ENCODE data around the gene SRMS.
"Not testable (repeated sequence)": the region's sequence is repeated elsewhere in the genome, so short reads cannot be mapped to it uniquely, and the experiment has no call there.

The SRMS gene

DNA sequence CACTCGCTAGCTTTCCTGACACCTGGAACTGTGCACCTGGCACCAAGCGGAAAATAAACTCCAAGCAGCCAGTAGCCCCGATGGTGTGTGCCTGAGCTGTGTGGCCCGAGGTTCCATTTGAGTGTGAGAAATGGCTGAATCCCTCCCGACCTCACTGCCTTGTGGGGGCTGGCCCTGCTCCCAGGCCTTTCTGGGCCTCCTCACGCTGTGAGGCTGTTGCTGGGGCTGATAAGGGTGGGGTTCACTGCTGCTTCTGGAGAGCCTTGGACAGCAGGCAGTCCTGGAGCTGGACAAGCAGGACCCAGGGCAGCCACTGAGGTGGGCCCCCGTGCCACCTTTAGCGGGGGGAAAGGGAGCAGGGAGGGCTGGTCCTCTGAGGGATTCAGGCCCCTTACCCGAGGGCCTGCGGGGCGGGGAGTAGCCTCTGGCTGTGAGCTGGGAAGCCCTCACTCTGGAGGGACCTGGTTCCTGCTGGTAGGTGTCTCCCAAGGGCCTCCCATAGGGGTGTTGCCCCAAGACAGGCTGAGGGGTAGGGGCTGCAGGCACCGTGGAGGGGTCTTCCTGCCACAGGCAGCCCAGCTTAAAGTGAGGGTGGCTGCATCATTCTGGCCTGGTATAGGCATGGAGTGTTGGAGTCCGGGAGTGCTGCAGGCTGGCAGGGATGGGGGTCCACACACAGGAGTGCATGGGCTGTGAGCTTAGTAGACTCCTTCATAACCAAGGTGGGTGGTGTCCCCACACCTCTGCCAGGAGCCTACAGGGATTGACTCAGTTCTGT is 25.3 kb downstream of the SRMS start:
- DNase-seq (ENCODE audit: low spot score), result no peak

DNA sequence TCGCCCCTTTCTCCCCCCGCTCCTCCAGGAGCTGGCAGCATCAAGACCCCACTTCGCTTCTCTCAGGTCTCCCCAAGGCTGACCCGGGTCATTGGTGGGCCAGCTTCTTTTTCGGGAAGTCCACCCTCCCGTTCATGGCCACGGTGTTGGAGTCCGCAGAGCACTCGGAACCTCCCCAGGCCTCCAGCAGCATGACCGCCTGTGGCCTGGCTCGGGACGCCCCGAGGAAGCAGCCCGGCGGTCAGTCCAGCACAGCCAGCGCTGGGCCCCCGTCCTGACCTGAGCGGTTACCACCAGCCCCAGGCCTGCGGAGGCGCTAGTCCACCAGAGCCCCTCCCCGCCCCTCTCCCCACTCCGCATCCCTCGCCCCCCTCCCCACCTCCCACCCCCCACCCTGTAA is 25.9 kb downstream of the SRMS start:
- DNase-seq (ENCODE audit: low spot score), result no peak

DNA sequence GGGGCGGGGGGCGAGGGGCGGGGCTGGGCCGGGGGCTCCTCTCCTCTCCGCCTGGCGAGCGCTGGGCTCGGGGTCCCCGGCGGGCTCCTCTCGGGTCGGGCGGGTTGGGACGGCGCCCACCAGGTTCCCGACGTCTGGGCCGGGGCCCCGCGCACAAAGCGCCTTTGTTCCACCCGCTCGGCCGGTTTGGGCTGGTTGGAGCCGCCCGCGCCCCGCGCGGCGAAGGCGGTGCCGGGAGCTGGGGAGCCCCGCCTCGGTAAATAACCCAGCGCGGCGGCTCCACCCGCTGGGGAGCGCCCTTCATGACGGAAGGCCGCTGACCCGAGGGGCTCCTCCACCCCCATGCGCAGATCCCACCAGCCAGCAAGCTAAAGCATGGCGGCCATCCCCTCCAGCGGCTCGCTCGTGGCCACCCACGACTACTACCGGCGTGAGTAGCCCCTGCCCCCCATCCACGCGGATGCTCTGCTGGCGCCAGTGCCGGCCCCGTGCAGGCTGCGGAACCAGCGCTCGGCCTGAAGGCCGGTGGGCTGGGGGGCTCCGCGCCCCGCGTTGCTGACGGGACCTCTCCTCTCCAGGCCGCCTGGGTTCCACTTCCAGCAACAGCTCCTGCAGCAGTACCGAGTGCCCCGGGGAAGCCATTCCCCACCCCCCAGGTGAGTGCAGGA is 26.5 kb downstream of the SRMS start:
- peak; percentile 61 for DNase-seq (ENCODE audit: low spot score)

DNA sequence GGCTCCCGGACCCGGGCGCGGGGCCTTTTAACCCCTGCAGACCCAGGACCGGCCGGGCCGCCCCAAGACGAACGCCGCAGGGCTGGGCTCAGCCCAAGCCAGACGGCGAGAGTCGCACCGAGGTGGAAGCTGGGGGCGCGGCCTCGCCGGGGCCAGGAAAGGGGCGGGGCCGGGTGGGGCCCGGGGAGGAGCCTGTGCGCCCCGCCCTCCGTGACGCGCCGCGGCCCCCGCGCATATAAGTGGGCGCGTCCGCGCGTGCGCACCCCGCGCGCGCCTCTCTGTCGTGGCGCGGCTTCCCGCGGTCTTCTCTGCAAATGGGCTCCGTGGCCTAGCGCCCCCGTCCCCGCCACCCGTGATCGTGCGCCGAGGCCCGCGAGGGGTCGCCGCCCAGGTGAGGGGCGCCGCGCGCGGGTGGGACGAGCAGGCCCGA is 27.0 kb downstream of the SRMS start, which contains the start of gene PPDPF:
TSS of gene PPDPF (plus strand) at position 262 of the 430 bp plus-strand sequence. CDS start 544 bp downstream, outside the sequence.
- DNase-seq (ENCODE audit: low spot score), result peak; percentile 87

DNA sequence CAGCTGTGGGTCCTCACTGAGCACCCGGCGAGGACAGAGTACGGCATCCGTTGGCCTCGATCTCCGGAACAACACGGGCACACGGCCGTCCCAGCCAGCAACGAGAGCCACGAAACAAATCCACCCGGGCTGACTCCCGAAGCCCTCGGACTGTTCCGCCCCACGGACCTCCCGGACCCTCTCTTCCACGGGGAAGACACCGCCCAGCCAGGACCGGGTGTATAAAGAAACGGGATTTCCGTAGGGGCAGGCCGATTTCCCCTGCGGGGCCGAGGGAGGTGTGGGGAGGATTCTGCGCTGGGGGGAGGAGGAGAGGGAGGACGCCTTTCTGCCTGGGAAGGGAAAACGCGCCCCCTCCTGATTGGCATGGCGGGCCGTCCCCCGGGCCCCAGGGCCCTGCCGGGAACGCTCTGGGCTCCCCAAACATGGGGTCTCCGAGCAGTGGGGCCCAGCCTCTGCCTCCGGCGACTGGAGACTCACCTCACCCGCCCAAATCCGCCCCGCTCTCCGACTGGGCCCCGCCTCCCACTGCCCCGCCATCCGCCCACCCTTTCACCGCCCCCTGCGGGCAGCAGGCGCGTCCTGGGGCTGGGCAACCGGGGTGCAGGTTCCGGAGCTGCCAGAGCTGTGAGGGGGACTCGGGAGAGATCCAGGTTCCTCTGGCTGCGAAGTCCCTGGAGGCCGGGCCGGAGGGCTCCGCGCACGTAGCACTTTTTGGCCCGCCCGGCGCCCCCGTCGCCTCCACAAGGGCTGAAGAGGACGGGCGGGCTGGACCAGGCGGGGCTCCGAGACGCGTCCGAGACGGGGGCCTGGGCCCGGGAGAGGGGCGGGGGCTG is 27.7 kb downstream of the SRMS start:
- DNase-seq (ENCODE audit: low spot score), result peak; percentile 59

DNA sequence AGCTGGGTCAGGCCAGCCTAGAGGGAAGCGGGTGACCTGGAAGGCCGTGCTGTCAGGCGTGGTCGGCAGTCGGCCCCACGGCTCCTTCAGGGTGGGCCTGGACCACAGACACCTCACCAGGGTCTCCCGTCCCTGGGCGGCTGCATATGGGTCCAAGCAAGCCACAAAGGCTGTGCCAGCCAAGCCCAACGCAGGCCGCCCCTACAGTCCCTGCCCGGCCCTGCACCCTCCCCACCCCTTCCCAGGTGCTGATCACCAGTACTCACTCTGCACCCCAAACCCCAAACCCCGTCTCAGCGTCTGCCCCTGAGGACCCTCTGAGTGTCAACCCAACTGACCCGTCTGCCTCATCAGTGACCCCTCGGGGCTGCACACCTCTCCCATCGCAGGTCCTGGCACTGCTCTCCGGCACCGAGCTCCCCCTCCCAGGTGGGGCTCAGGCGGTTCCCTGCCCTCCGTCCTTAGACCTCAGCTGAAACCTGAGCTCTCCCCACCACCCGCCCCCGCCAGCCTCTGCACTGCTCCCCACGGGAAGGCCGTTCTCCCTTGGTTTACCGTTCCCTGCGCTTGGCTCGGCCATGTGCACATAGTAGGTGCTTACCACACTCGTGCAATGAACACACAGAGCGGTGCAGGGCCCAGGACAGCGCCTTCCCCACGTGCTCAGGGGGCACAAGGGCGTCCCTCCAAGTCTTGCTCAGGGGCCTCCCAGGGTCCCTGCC is 28.4 kb downstream of the SRMS start:
- DNase-seq (ENCODE audit: low spot score), result no peak

DNA sequence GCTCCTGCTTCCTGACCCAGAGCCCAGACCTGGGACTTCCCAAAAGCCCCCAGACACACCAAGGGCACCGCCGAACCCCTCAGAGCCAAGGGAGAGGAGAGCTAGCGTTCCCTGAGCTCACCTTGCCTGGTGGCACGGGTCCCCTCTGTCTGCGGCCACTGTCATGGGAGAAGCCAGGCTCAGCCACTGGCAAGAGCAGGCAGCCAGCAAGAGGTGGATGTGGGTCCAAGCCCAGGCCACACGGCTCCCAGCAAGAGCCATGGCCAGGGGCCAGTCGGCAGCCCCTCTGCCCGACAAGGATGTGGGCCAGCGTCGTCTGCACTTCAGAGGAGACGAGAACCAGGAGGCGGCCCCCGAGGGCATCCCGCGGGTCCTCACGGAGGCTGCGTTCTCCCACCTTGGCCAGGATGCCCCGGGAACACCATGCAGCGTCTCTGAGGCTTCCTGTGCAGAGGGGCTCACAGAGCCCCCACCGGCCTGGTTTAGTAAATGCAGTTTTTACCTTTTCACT is 29.1 kb downstream of the SRMS start:
- no peak for DNase-seq (ENCODE audit: low spot score)

DNA sequence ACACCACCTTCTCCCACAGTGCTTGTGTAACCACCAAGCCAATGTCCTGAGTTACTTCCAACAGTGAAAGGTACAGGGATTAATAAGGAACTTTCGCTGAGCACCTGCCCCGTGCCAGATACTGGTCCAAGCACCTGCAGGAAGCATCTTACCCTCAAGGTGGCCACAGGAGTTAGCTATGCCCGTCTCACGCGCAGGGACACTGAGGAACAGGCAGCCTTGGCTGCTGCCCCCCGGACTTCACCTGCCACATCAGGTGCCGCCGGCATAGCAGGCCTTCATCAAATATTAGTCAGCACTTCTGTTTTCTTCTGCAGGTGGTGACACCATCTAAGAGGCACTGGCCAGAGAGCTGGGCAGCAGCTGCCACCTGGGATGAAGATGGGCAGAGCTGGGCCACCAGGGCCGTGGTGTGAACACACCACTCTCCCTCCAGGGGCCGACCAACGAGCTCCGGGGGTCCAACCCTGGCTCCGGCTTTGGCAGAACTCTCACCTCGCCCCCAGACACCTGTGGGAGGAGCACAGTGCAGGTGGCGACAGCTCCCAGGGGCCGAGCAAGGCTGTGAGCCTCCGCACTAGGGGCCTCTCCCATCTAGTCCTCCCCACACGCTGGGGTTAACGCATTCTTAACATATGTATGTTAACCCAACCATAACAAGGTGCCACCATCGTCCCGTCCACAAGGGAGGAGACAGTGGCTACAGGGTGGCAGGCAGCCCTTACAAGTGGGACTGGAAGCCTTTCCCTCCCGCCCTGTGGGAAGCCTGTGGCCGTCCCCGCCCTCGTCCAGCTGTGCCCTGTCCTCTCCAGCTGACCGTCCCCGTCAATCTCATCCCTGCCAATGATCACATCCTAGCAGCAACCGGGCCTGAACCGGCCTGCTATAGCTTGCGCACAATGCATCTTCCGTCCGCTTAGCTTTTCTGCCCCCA is 29.9 kb downstream of the SRMS start:
- no peak for DNase-seq (ENCODE audit: low spot score)

DNA sequence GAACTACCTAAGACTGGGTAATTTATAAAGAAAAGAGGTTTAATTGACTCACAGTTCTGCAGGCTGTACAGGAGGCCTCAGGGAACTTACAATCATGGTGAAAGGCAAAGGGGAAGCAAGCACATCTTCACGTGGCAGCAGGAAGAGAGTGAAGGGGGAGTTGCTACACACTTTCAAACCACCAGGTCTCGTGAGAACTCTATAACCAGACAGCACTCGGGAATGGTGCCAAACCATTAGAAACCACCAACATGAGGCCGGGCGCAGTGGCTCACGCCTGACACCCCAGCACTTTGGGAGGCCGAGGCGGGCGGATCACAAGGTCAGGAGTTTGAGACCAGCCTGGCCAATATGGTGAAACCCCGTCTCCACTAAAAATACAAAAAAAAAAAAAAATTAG is 33.0 kb downstream of the SRMS start:
- not testable (repeated sequence) for DNase-seq (ENCODE audit: low spot score)

DNA sequence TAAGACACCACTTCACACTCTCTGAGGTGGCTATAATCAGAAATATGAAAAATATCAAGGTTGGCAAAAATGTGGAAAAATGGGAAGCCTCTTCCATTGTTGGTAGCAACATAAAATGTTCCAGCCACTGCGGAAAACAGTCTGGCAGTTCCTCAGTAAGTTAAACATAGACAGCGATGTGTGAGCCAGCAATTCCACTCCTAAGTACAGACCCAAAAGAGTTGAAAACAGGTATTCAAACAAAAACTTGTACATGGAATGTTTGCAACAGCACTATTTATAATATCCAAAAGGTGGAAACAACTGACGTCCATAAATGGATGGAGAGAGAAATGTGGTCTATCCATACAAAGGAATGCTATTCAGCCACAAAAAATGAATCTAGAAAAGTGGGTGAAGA is 34.3 kb downstream of the SRMS start:
- no peak for DNase-seq (ENCODE audit: low spot score)

DNA sequence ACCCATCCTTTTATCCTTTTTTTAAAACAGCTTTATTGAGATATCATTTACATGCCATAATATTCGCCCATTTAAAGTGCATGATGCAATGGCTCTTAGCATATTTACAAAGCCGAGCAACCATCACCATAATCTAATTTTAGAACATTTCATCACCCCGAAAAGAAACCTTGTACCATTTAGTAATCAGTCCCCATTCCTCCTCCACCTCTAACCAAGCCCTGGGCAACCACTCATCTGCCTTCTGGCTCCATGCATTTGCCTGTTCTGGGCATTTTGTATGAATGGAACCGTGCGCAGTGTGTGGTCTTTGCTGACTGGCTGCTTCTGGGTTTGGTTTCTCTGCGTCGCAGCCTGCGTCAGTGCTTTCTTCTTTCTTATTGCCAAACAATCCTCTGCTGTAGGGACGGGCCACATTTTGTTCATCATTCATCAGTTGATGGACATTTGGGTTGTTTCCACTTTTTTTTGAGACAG is 38.4 kb downstream of the SRMS start:
- no peak for DNase-seq (ENCODE audit: low spot score)

DNA sequence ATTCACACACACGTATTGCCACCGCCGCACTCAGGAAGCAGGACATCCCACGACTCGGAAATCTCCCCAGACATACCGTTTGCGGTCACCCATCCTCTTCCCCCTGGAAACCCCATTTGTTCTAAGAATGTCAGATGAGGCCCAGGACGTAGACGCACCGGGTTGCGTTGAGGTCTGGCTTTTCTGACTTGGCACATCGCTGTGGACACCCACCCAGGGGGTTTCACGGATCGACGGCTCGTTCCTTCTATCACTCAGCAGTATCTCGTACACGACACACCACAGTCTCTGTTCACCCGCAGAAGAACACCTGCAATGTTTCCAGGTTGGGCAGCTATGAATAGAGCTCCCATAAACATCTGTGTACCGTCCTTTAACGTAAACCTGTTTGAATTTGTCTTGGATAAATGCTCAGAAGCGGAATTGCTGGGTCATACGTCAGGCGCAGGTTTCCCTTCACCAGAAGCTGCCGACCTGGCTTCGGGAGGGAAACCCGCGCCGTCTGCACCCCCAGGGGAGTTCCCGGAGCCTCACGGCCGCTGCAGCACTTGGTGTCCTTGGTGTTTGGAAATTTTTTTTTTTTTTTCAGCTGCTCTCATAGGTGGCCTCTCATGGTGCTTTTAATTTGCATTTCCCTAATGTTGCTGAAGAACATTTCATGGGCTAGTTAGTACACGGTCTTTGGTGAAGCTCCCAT is 39.3 kb downstream of the SRMS start:
- no peak for DNase-seq (ENCODE audit: low spot score)

DNA sequence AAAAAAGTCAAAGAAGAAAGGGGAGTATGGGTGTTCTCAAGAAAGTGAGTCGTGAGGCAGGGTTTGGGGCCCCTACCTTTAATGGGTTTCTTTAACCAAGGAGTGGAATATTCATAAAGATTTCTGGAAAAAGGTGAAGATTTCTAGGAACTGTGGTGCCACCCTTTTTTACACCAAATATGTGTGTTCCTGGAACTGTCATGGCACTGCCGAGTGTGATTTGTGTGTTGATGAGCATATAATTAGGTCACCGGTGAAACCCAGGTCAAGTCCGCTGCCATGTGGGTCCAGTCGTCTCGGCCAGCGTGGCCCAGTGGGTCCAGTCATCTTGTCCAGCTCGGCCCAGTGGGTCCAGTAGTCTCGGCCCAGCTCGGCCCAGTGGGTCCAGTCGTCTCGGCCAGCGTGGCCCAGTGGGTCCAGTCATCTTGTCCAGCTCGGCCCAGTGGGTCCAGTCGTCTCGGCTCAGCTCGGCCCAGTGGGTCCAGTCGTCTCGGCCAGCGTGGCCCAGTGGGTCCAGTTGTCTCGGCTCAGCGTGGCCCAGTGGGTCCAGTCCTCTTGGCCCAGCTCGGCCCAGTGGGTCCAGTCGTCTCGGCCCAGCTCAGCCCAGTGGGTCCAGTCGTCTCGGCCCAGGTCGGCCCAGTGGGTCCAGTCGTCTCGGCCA is 40.3 kb downstream of the SRMS start:
- DNase-seq (ENCODE audit: low spot score), result no peak

DNA sequence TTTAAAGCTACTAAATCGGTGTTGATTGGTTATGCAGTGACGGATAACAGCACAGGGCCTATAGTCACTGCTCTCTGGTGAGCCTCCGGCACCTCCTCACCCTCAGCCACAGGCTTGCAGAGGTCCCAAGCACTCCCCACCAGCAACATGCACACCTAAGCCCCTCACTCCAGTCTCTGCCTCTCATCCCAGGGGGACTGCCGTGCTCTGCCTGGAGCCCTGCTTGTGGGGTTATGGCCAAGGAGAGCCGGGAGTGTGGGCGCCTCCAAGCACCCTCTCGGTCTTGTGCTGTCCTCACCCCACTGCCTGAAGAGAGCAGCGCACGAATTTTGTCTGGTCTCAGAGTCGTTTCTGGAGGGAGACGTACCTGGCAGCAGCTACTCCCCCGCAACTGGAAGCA is 41.8 kb downstream of the SRMS start:
- DNase-seq (ENCODE audit: low spot score), result no peak

DNA sequence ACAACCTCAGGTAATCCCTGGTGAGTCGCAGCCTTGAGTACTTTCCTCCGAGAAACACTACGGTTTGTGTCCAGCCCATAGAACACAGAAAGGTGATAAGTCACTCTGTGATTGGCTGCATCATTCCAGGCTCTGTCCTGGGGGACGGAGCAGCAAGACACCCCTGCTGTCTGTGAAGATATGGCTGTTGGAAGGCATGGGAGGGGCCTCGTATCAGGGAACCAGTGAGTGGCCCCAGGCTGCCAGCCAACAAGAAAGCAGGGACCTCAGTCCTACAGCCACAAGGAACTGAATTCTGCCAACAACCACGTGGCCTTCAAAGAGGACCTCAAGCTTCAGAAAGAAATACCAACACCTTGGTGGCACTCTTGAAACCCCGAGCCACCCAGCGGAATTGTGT is 42.3 kb downstream of the SRMS start:
- no peak for DNase-seq (ENCODE audit: low spot score)

DNA sequence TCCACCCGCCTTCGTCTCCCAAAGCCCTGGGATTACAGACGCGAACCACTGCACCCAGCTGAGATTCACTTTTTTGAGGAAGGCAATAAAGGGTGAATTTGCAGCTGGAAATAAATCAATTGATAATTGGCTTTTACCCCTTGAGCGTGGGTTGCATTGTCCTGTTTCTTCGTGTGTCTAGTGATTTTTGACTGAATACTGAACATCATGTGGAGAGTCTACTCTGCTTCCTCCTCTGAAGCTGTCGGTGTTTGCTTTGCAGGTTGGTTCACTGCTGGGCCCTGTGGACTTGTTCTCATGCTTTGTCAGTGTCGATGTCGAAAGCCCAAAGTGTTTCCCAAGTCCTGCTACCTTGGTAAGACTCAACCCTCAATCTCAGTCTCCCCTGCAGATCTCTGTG is 42.9 kb downstream of the SRMS start:
- no peak for DNase-seq (ENCODE audit: low spot score)

DNA sequence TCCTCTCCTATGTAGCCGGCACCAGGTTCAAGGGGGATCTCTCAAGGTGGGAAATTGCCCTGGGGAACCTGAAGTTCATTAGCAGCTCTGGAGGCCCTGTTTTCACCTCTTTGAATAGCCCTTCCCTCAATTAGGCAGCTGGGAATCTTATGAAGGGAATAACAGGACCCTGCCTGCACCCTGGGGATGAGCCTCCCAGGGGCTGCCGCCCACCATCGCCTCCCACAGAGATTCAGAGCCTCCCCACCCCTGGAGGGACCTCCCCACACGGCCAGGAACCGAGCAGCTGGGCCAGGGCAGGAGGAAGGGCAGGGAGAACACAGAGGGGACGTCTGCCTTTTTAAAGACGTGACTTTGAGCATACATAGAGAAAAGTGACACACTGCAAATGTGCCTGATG is 44.0 kb downstream of the SRMS start:
- DNase-seq (ENCODE audit: low spot score), result no peak

DNA sequence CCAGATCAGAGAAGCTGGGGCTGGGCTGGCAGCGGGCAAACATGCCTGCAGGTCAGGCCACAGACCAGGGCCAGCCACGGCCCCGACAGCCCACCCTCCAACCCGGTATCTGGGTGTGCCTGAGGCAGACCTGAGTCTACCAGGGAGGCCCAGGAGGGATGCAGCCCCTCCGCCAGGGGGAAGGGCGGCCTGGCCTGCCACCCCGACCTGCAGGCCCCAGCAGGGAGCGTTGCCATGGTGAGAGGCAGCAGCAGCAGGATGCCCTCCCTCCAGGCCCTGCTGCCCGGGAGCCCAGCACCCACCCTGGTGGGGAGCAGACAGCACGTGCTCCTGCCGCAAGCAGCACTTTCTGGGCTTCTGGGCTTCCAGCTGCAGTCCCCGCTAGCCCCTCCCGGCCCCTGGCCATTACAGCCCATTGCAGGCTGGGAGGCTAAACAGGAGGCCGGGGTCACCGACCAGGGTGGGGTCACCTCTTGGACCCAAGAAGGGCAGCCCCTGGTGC is 44.8 kb downstream of the SRMS start:
- no peak for DNase-seq (ENCODE audit: low spot score)

Data from LoVo (cell line).